Measurements from ENCODE around the gene RPP25. TPM values are rescaled to one million over a fixed set of nuclear protein-coding genes. Genes with fewer than 3 reads are reported as not detected.

Gene RPP25
- polyA plus RNA-seq, 2 of the 4 experiments (the other 2 are of a cell fraction) = 8.8 to 13.7 TPM

GRCh38 chr15:74906067-74906449 is 50.5 kb downstream of the RPP25 start:
- no peak for TF ChIP-seq NR3C1 (IDR thresholded peaks at IDR 0.05)
- no peak for TF ChIP-seq E2F6 (IDR thresholded peaks at IDR 0.05; ENCODE audit: borderline replicate concordance, low read depth)
- no peak for TF ChIP-seq HES2 (IDR thresholded peaks at IDR 0.05)
- no peak for TF ChIP-seq CEBPB (IDR thresholded peaks at IDR 0.05)
- TF ChIP-seq EHMT2 (IDR thresholded peaks at IDR 0.05; ENCODE audit: low read depth) = no peak
- TF ChIP-seq REST (IDR thresholded peaks at IDR 0.05) = no peak
- Histone ChIP-seq H3K4me2 (peak overlapping the region; percentile 95), H3K27ac (peak overlapping the region; percentile 92), H3K4me3 (peak overlapping the region; percentile 78), H3K4me1 (peaks cover 16% of the 10 kb centered on the region), H3K9me3 (no peaks in the 10 kb centered on the region)
- POLR2A ChIA-PET = interaction anchor here (0.7 to 1.7 kb wide), 12 partner anchors 9 to 123 kb away, joined by 3 to 31 read pairs (median 6); partner anchors contain the start of genes COX5A, MPI, PPCDC and RPP25
- DNase-seq (ENCODE audit: low read depth in 1 of 2, low spot score in 1 of 2) (peak in 1 of 2 experiments; percentile 49), ATAC-seq (peak; percentile 46 to 64), FAIRE-seq (no peak)
- 1% methylated on average over 19 of the region's 20 CpGs for WGBS (ENCODE audit: missing lambda C conversion rate)
- CTCF ChIA-PET = interaction anchor here (1.0 to 5.2 kb wide), 9 partner anchors 9 to 271 kb away, joined by 3 to 36 read pairs (median 6); partner anchors contain the start of gene MPI

Small RNA genes within 50 kb of the gene (small RNA-seq; reads per million reads assigned to genes)
- 0 reads per million in 6 experiments for gene RF00019

Other genes with a start within 250 kb of the RPP25 start
- gene CYP1A1, start 231.2 kb downstream of the RPP25 start, polyA plus RNA-seq (2011; rRNA removed) = 0.22 and 0.25 TPM in 2 replicates
- gene CYP1A1, start 231.2 kb downstream of the RPP25 start, polyA plus RNA-seq (2017; fragmentation: RNase III; extraction: RNeasy Plus Mini Kit Qiagen cat#74134 plus additional on column Dnase treatment) = 0.46 to 0.62 TPM (median 0.50 TPM) in 3 replicates
- gene CYP1A2, start 207.9 kb downstream of the RPP25 start, polyA plus RNA-seq (2011; rRNA removed) = not detected in 2 replicates
- gene CYP1A2, start 207.9 kb downstream of the RPP25 start, polyA plus RNA-seq (2017; fragmentation: RNase III; extraction: RNeasy Plus Mini Kit Qiagen cat#74134 plus additional on column Dnase treatment) = not detected in 3 replicates
- gene CSK, start 174.7 kb downstream of the RPP25 start, polyA plus RNA-seq (2011; rRNA removed) = 17.8 and 22.2 TPM in 2 replicates
- 56.7 to 63.0 TPM (median 61.6 TPM) in 3 replicates for gene CSK, start 174.7 kb downstream of the RPP25 start, polyA plus RNA-seq (2017; fragmentation: RNase III; extraction: RNeasy Plus Mini Kit Qiagen cat#74134 plus additional on column Dnase treatment)
- not detected in 2 replicates for gene LMAN1L, start 143.9 kb downstream of the RPP25 start, polyA plus RNA-seq (2011; rRNA removed)
- gene LMAN1L, start 143.9 kb downstream of the RPP25 start, polyA plus RNA-seq (2017; fragmentation: RNase III; extraction: RNeasy Plus Mini Kit Qiagen cat#74134 plus additional on column Dnase treatment) = not detected in 3 replicates
- 0.05 TPM in 1 of 2 replicates, not detected in the other for gene CPLX3, start 130.1 kb downstream of the RPP25 start, polyA plus RNA-seq (2011; rRNA removed)
- gene CPLX3, start 130.1 kb downstream of the RPP25 start, polyA plus RNA-seq (2017; fragmentation: RNase III; extraction: RNeasy Plus Mini Kit Qiagen cat#74134 plus additional on column Dnase treatment) = not detected in 3 replicates
- 48.9 and 58.4 TPM in 2 replicates for gene ULK3, start 113.6 kb downstream of the RPP25 start, polyA plus RNA-seq (2011; rRNA removed)
- 23.0 to 28.1 TPM (median 28.0 TPM) in 3 replicates for gene ULK3, start 113.6 kb downstream of the RPP25 start, polyA plus RNA-seq (2017; fragmentation: RNase III; extraction: RNeasy Plus Mini Kit Qiagen cat#74134 plus additional on column Dnase treatment)
- gene SCAMP2, start 83.4 kb downstream of the RPP25 start, polyA plus RNA-seq (2011; rRNA removed) = 128 TPM in 2 replicates
- gene SCAMP2, start 83.4 kb downstream of the RPP25 start, polyA plus RNA-seq (2017; fragmentation: RNase III; extraction: RNeasy Plus Mini Kit Qiagen cat#74134 plus additional on column Dnase treatment) = 40.4 to 43.3 TPM (median 41.5 TPM) in 3 replicates
- gene MPI, start 66.7 kb downstream of the RPP25 start, polyA plus RNA-seq (2011; rRNA removed) = 53.7 and 74.4 TPM in 2 replicates
- gene MPI, start 66.7 kb downstream of the RPP25 start, polyA plus RNA-seq (2017; fragmentation: RNase III; extraction: RNeasy Plus Mini Kit Qiagen cat#74134 plus additional on column Dnase treatment) = 32.9 to 39.9 TPM (median 39.4 TPM) in 3 replicates
- gene FAM219B, start 49.9 kb downstream of the RPP25 start, polyA plus RNA-seq (2011; rRNA removed) = 46.2 and 65.3 TPM in 2 replicates
- gene FAM219B, start 49.9 kb downstream of the RPP25 start, polyA plus RNA-seq (2017; fragmentation: RNase III; extraction: RNeasy Plus Mini Kit Qiagen cat#74134 plus additional on column Dnase treatment) = 29.9 to 36.9 TPM (median 31.3 TPM) in 3 replicates
- 328 and 391 TPM in 2 replicates for gene COX5A, start 18.7 kb downstream of the RPP25 start, polyA plus RNA-seq (2011; rRNA removed)
- 478 to 481 TPM (median 481 TPM) in 3 replicates for gene COX5A, start 18.7 kb downstream of the RPP25 start, polyA plus RNA-seq (2017; fragmentation: RNase III; extraction: RNeasy Plus Mini Kit Qiagen cat#74134 plus additional on column Dnase treatment)
- gene SCAMP5, start 38.8 kb upstream of the RPP25 start, polyA plus RNA-seq (2011; rRNA removed) = 10.5 and 11.8 TPM in 2 replicates
- gene SCAMP5, start 38.8 kb upstream of the RPP25 start, polyA plus RNA-seq (2017; fragmentation: RNase III; extraction: RNeasy Plus Mini Kit Qiagen cat#74134 plus additional on column Dnase treatment) = 13.7 to 16.2 TPM (median 15.0 TPM) in 3 replicates
- 14.5 and 18.2 TPM in 2 replicates for gene PPCDC, start 66.8 kb upstream of the RPP25 start, polyA plus RNA-seq (2011; rRNA removed)
- 18.5 to 19.9 TPM (median 19.9 TPM) in 3 replicates for gene PPCDC, start 66.8 kb upstream of the RPP25 start, polyA plus RNA-seq (2017; fragmentation: RNase III; extraction: RNeasy Plus Mini Kit Qiagen cat#74134 plus additional on column Dnase treatment)
- 5.7 and 8.8 TPM in 2 replicates for gene C15orf39, start 245.1 kb upstream of the RPP25 start, polyA plus RNA-seq (2011; rRNA removed)
- gene C15orf39, start 245.1 kb upstream of the RPP25 start, polyA plus RNA-seq (2017; fragmentation: RNase III; extraction: RNeasy Plus Mini Kit Qiagen cat#74134 plus additional on column Dnase treatment) = 14.7 to 16.7 TPM (median 15.1 TPM) in 3 replicates